A673 (cell line): ENCODE measurements around the gene CRLF3. TPM values are rescaled to one million over a fixed set of nuclear protein-coding genes. Genes with fewer than 3 reads are reported as not detected.

ENCODE experiments used
- Bru-seq: library from RNA; stranded (reverse); fragments of 400-500 nt; gene quantifications from one replicate; lab custom pipeline; 2021; lab: Mats Ljungman, UMichigan
- BruChase-seq, 2 experiments: library from RNA; stranded (reverse); fragments of 400-500 nt; gene quantifications; one replicate each; lab custom pipeline; 2021; lab: Mats Ljungman, UMichigan
- BruUV-seq: library from RNA; stranded (reverse); fragments of 400-500 nt; replicated peaks from 2 replicates; lab custom pipeline; 2021; lab: Mats Ljungman, UMichigan
- CTCF ChIA-PET: fragments of 300-600 bp; sonication (Branson Sonifier 250); formaldehyde crosslinking; loops from one replicate; lab custom pipeline; 2022; ENCODE audit warnings: antibody characterized with exemption; lab: Charles Lee
- POLR2A ChIA-PET: fragments of 300-600 bp; sonication (Branson Sonifier 250); formaldehyde crosslinking; loops from one replicate; lab custom pipeline; 2022; ENCODE audit warnings: antibody characterized with exemption; ENCODE audit not compliant: low non-redundant PET; lab: Charles Lee
- DNase-seq: peaks from one replicate; pipeline ENCODE4 v3.0.0-alpha.2; 2015; ENCODE audit warnings: low spot score
- H3K27ac ChIP-seq: fragments of 200-600 bp; sonication (generic); 2 replicates; pipeline ENCODE4 v1.5.1; 2016; ENCODE audit warnings: mixed run types, low read depth, mild to moderate bottlenecking, mixed read lengths, antibody characterized with exemption, low read length; ENCODE audit not compliant: poor library complexity, severe bottlenecking
- H3K27me3 ChIP-seq: fragments of 200-600 bp; sonication (generic); replicated peaks from 2 replicates; pipeline ENCODE4 v1.6.1; 2017; ENCODE audit warnings: mixed run types, low read depth, mild to moderate bottlenecking, mixed read lengths, antibody characterized with exemption, low read length; ENCODE audit not compliant: insufficient read depth, poor library complexity
- H3K36me3 ChIP-seq: fragments of 200-600 bp; sonication (generic); 2 replicates; pipeline ENCODE4 v1.6.1; 2016; ENCODE audit warnings: mixed run types, mild to moderate bottlenecking, mixed read lengths, antibody characterized with exemption, low read length; ENCODE audit not compliant: insufficient read depth, poor library complexity, severe bottlenecking
- H3K4me1 ChIP-seq: fragments of 200-600 bp; sonication (generic); 2 replicates; pipeline ENCODE4 v1.6.1; 2017; ENCODE audit warnings: mixed run types, mild to moderate bottlenecking, mixed read lengths, antibody characterized with exemption, low read length; ENCODE audit not compliant: insufficient read depth, poor library complexity, severe bottlenecking
- H3K4me3 ChIP-seq: fragments of 200-600 bp; sonication (generic); 2 replicates; pipeline ENCODE4 v1.5.1; 2016; ENCODE audit warnings: low read depth, mixed run types, mild to moderate bottlenecking, mixed read lengths, low read length; ENCODE audit not compliant: poor library complexity, severe bottlenecking
- H3K9me3 ChIP-seq: fragments of 200-600 bp; sonication (generic); 2 replicates; pipeline ENCODE4 v1.6.1; 2016; ENCODE audit warnings: mixed run types, low read depth, mild to moderate bottlenecking, mixed read lengths, antibody characterized with exemption, low read length; ENCODE audit not compliant: poor library complexity, severe bottlenecking
- EZH2 ChIP-seq: fragments of 200-600 bp; sonication (generic); IDR thresholded peaks from 2 replicates; pipeline ENCODE4 v1.6.1; 2017; ENCODE audit warnings: borderline replicate concordance, low read depth, mild to moderate bottlenecking, mixed read lengths, antibody characterized with exemption, low read length; ENCODE audit not compliant: poor library complexity, severe bottlenecking
- intact Hi-C: fragments of 100-400 bp; cut with micrococcal nuclease; formaldehyde crosslinking; loops from one replicate; pipeline ENCODE4 v1.10.0; 2022; ENCODE audit not compliant: unreplicated experiment
- long read RNA-seq: library from polyadenylated mRNA; stranded (forward); transcript quantifications from one replicate; pipeline ENCODE4 v2.0.0, GENCODE V29; 2022
- total RNA-seq: library from RNA; stranded (reverse); gene quantifications from 2 replicates; pipeline ENCODE4 v1.2.3, GENCODE V29; 2021
- TF ChIP-seq, protein P1 (sequence below): fragments of 300-800, 200-600 bp; sonication (generic); conservative IDR thresholded peaks from 2 replicates; pipeline ENCODE4 v1.5.1; 2017; ENCODE audit warnings: low read depth, mild to moderate bottlenecking, antibody characterized with exemption, low read length, moderate library complexity, mixed read lengths

CRLF3 gene, protein sequence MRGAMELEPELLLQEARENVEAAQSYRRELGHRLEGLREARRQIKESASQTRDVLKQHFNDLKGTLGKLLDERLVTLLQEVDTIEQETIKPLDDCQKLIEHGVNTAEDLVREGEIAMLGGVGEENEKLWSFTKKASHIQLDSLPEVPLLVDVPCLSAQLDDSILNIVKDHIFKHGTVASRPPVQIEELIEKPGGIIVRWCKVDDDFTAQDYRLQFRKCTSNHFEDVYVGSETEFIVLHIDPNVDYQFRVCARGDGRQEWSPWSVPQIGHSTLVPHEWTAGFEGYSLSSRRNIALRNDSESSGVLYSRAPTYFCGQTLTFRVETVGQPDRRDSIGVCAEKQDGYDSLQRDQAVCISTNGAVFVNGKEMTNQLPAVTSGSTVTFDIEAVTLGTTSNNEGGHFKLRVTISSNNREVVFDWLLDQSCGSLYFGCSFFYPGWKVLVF
- total RNA-seq: 14.9 and 17.9 TPM in 2 replicates
- percentile 61 among the genes with signal in this experiment for Bru-seq, nascent RNA
- BruChase-seq, experiment 1, labeled RNA remaining after a 2-hour chase: percentile 66 among the genes with signal in this experiment
- BruChase-seq, experiment 2, labeled RNA remaining after a 6-hour chase: percentile 72 among the genes with signal in this experiment
- long read RNA-seq, transcript CRLF3-201 (8 exons, 2,957 nt): major isoform, 18 of 43 reads
- long read RNA-seq, partial matches to known transcripts: 3 of 43 reads
- long read RNA-seq, other reads (novel, unspliced or antisense): 22 of 43 reads

DNA sequence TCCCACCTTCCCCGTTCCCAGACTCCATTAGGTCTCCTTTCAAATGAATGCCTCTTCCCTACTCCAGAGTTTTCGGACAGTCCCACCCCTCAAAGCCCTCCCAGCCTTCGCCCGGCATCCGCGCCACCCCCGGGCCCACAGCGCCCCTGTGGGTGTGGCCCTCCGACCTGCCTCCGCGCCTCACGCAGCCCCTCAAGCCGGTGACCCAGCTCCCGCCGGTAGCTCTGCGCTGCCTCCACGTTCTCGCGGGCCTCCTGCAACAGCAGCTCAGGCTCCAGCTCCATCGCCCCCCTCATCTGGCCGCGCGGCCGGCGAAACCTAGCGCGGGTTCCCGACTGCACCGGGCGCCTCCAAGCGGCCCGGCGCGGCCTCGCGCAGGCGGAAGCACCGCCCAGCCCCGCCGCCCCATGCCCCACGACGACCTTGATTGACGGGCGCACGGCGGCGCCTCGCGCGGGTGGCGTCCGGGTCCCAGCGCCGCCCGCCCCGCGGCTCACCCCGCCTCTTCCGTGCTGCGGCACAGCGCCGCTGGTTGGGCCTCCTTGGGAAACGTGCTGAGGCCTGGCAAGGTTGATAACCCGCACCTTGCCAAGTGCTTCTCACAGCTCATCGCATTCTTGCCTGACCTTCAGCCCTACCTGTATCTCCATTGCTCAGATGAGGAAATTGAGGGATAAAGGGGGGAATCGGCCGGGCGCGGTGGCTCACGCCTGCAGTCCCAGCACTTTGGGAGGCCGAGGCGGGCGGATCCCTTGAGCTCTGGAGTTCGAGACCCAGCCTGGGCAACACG is at the start of gene CRLF3:
TSS of gene CRLF3 (minus strand) at position 337 of the 790 bp plus-strand sequence. CDS start at position 296, 41 bp downstream.
- POLR2A ChIA-PET: no interaction called here
- peak; percentile 91 for DNase-seq
- Histone ChIP-seq H3K9me3 (no peaks in the 10 kb centered on the region), H3K4me1 (peaks cover 6% of the 10 kb centered on the region), H3K4me3 (peak within 1 kb of the TSS; percentile 85), H3K36me3 (no peaks in the 10 kb centered on the region), H3K27me3 (no peaks in the 10 kb centered on the region), H3K27ac (peak within 1 kb of the TSS; percentile 84)
- intact Hi-C loops: loop anchor here (10.0 kb wide), 1 partner anchor 350 kb away; the partner anchor contains the start of gene GOSR1
- TF ChIP-seq, protein P1, sequence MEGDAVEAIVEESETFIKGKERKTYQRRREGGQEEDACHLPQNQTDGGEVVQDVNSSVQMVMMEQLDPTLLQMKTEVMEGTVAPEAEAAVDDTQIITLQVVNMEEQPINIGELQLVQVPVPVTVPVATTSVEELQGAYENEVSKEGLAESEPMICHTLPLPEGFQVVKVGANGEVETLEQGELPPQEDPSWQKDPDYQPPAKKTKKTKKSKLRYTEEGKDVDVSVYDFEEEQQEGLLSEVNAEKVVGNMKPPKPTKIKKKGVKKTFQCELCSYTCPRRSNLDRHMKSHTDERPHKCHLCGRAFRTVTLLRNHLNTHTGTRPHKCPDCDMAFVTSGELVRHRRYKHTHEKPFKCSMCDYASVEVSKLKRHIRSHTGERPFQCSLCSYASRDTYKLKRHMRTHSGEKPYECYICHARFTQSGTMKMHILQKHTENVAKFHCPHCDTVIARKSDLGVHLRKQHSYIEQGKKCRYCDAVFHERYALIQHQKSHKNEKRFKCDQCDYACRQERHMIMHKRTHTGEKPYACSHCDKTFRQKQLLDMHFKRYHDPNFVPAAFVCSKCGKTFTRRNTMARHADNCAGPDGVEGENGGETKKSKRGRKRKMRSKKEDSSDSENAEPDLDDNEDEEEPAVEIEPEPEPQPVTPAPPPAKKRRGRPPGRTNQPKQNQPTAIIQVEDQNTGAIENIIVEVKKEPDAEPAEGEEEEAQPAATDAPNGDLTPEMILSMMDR: peak; percentile 42
- no peak for TF ChIP-seq EZH2
- no TSS peak for BruUV-seq
- CTCF ChIA-PET: interaction anchor here (0.9 kb wide), 1 partner anchor 391 kb away, joined by 4 read pairs; no protein-coding TSS in a partner anchor

DNA sequence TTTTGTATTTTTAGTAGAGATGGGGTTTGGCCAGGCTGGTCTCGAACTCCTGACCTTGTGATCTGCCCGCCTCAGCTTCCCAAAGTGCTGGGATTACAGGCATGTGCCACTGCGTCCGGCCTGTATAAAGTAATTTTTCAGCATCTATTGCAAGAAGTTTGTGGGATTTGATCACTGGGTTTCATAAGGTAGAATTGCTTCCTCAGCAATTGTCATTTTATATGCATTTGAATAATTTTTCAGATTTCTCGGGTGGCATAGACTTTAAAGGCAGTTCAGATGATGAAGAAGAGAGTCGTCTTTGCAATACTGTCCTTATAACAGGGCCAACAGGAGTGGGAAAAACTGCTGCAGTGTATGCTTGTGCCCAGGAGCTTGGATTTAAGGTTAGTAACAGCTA is 44.5 kb upstream of the CRLF3 start:
- no TSS peak for BruUV-seq
- no peaks in the 10 kb centered on the region for H3K4me1 ChIP-seq
- no peak for DNase-seq
- no peaks in the 10 kb centered on the region for H3K9me3 ChIP-seq
- CTCF ChIA-PET: no interaction called here
- peaks cover 15% of the 10 kb centered on the region for H3K36me3 ChIP-seq
- no peak overlapping the region for H3K27ac ChIP-seq
- H3K27me3 ChIP-seq: no peaks in the 10 kb centered on the region
- TF ChIP-seq, protein P1: no peak
- TF ChIP-seq EZH2: no peak
- no peak overlapping the region for H3K4me3 ChIP-seq
- POLR2A ChIA-PET: no interaction called here
- intact Hi-C loops: no loop called here

DNA sequence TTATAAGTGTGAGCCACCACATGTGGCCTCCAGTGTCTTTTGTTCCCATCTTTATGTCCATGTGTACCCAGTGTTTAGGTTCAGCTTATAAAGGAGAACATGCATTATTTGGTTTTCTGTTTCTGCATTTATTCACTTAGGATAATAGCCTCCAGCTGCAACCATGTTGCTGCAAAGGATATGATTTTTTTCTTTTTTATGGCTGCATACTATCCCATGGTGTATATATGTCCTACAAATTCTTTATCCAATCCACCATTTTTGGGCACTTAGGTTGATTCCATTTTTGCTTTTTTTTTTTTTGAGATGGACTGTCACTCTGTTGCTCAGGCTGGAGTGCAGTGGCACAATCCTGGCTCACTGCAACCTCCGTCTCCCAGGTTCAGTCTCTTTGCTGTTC is 40.1 kb upstream of the CRLF3 start:
- H3K9me3 ChIP-seq: no peaks in the 10 kb centered on the region
- H3K36me3 ChIP-seq: peaks cover 19% of the 10 kb centered on the region
- no peaks in the 10 kb centered on the region for H3K27me3 ChIP-seq
- H3K27ac ChIP-seq: no peak overlapping the region
- ChIA-PET CTCF (no interaction called here), POLR2A (no interaction called here)
- H3K4me3 ChIP-seq: no peak overlapping the region
- no TSS peak for BruUV-seq
- DNase-seq: no peak
- TF ChIP-seq EZH2: no peak
- TF ChIP-seq, protein P1: no peak
- H3K4me1 ChIP-seq: no peaks in the 10 kb centered on the region
- intact Hi-C loops: no loop called here
